Neuronal stem cell (in vitro differentiated cells): ENCODE data around the gene LY9.

Source experiments
- DNase-seq: peaks from one replicate; pipeline ENCODE4 v3.0.0-alpha.2; 2013; ENCODE audit warnings: low spot score
- H2AFZ ChIP-seq: one replicate; pipeline ENCODE4 v1.6.1; 2013; ENCODE audit warnings: mild to moderate bottlenecking, low read length, inconsistent platforms
- H2AK5ac ChIP-seq: 2 replicates; pipeline ENCODE4 v1.6.1; 2013; ENCODE audit warnings: low read depth, mild to moderate bottlenecking, inconsistent platforms, low read length, moderate library complexity, mixed read lengths
- H2BK120ac ChIP-seq: 2 replicates; pipeline ENCODE4 v1.6.1; 2013; ENCODE audit warnings: low read depth, mild to moderate bottlenecking, inconsistent platforms, low read length, moderate library complexity, mixed read lengths
- H2BK12ac ChIP-seq: one replicate; pipeline ENCODE4 v1.6.1; 2013; ENCODE audit warnings: low read length, inconsistent platforms
- H2BK15ac ChIP-seq: 2 replicates; pipeline ENCODE4 v1.6.1; 2013; ENCODE audit warnings: mild to moderate bottlenecking, low read length, inconsistent platforms, mixed read lengths
- H2BK5ac ChIP-seq: one replicate; pipeline ENCODE4 v1.6.1; 2013; ENCODE audit warnings: inconsistent platforms, mild to moderate bottlenecking, low read length, moderate library complexity
- H3K14ac ChIP-seq: one replicate; pipeline ENCODE4 v1.6.1; 2013; ENCODE audit warnings: low read length, inconsistent platforms
- H3K18ac ChIP-seq: 2 replicates; pipeline ENCODE4 v1.6.1; 2013; ENCODE audit warnings: low read length, inconsistent platforms
- H3K23ac ChIP-seq: 2 replicates; pipeline ENCODE4 v1.6.1; 2013; ENCODE audit warnings: low read depth, mild to moderate bottlenecking, mixed read lengths, low read length, inconsistent platforms; ENCODE audit not compliant: poor library complexity
- H3K27ac ChIP-seq: replicated peaks from 3 replicates; pipeline ENCODE4 v1.5.1; 2013; ENCODE audit warnings: low read length, inconsistent platforms
- H3K27me3 ChIP-seq, 3 experiments: 2 replicates each; pipeline ENCODE4 v1.6.1; 2013; ENCODE audit warnings: low read length in 3 of 3, mild to moderate bottlenecking in 2 of 3, inconsistent platforms in 1 of 3, low read depth in 1 of 3, mixed read lengths in 1 of 3, moderate library complexity in 1 of 3; ENCODE audit not compliant: control insufficient read depth in 3 of 3, insufficient read depth in 3 of 3
- H3K36me3 ChIP-seq, 2 donors: replicated peaks in 1 of 2; 2 replicates each; pipeline ENCODE4 v1.6.1; 2013; ENCODE audit warnings: low read length in 2 of 2; ENCODE audit not compliant: control insufficient read depth in 2 of 2, insufficient read depth in 2 of 2
- H3K4ac ChIP-seq: 2 replicates; pipeline ENCODE4 v1.6.1; 2013; ENCODE audit warnings: inconsistent platforms, mild to moderate bottlenecking, low read length, moderate library complexity
- H3K4me1 ChIP-seq, 2 donors: 1 replicate in 1 of 2; 2 replicates in 1 of 2; pipeline ENCODE4 v1.6.1; 2013; ENCODE audit warnings: low read length in 2 of 2, low read depth in 1 of 2; ENCODE audit not compliant: control insufficient read depth in 2 of 2, insufficient read depth in 1 of 2
- H3K4me2 ChIP-seq: one replicate; pipeline ENCODE4 v1.6.1; 2013; ENCODE audit warnings: mild to moderate bottlenecking, low read length, inconsistent platforms; ENCODE audit not compliant: insufficient read depth, poor library complexity, severe bottlenecking
- H3K4me3 ChIP-seq, 2 donors: 2 replicates each; pipeline ENCODE4 v1.5.1; 2013; ENCODE audit warnings: low read length in 2 of 2, mild to moderate bottlenecking in 2 of 2, inconsistent platforms in 1 of 2, moderate library complexity in 1 of 2
- H3K79me1 ChIP-seq: one replicate; pipeline ENCODE4 v1.6.1; 2013; ENCODE audit warnings: low read depth, mild to moderate bottlenecking, inconsistent platforms, low read length, moderate library complexity
- H3K9ac ChIP-seq: one replicate; pipeline ENCODE4 v1.6.1; 2013; ENCODE audit warnings: mild to moderate bottlenecking, low read depth, low read length, inconsistent platforms; ENCODE audit not compliant: poor library complexity
- H3K9me3 ChIP-seq, 2 donors: replicated peaks in 1 of 2; 2 replicates each; pipeline versions ENCODE3 to v1.6.1; 2013; ENCODE audit warnings: low read length in 2 of 2, mild to moderate bottlenecking in 2 of 2, inconsistent platforms in 1 of 2, low read depth in 1 of 2, mixed read lengths in 1 of 2, moderate library complexity in 1 of 2; ENCODE audit not compliant: control insufficient read depth in 2 of 2, insufficient read depth in 1 of 2
- H4K8ac ChIP-seq: one replicate; pipeline ENCODE4 v1.6.1; 2013; ENCODE audit warnings: low read depth, mild to moderate bottlenecking, inconsistent platforms, low read length, moderate library complexity
- H4K91ac ChIP-seq: one replicate; pipeline ENCODE4 v1.6.1; 2013; ENCODE audit warnings: low read length, low read depth, mild to moderate bottlenecking, inconsistent platforms; ENCODE audit not compliant: poor library complexity
- WGBS, 2 donors: extraction: QIAGEN DNeasy Blood & Tissue Kit; methylation state at CpG; one replicate each; pipeline ENCODE4 v1.1.7; 2013; ENCODE audit warnings: missing lambda C conversion rate in 2 of 2, mixed read lengths in 1 of 2; ENCODE audit not compliant: insufficient read length in 2 of 2, insufficient replicate concordance in 1 of 2; ENCODE audit errors: extremely low coverage in 2 of 2; 5-methylcytosine and 5-hydroxymethylcytosine counted together

Gene LY9

GRCh38 chr1:160807738-160808137 is 11.8 kb downstream of the LY9 start:
- Histone ChIP-seq H4K8ac (no peak overlapping the region), H3K4me1 (no peaks in the 10 kb centered on the region), H3K9ac (no peak overlapping the region), H2BK120ac (no peak overlapping the region), H3K27me3 (no peaks in the 10 kb centered on the region), H3K36me3 (no peaks in the 10 kb centered on the region), H2AK5ac (no peak overlapping the region), H3K23ac (no peak overlapping the region), H3K27ac (no peak overlapping the region), H3K18ac (no peak overlapping the region), H4K91ac (no peak overlapping the region), H2AFZ (no peak overlapping the region), H2BK12ac (peak overlapping the region; percentile 7), H2BK5ac (no peak overlapping the region), H3K4me2 (no peak overlapping the region), H2BK15ac (no peak overlapping the region), H3K4me3 (no peak overlapping the region), H3K14ac (no peak overlapping the region), H3K4ac (no peak overlapping the region), H3K79me1 (no peaks in the 10 kb centered on the region), H3K9me3 (peaks cover 0 to 9% of the 10 kb centered on the region in 2 donors)
- WGBS, 2 donors: no CpG with 5 or more reads among the region's 2 CpGs
- no peak for DNase-seq

- Histone ChIP-seq H2AFZ (no peak overlapping the region), H3K27ac (no peak overlapping the region), H3K4me3 (peak overlapping the region in 1 of 2 donors; percentile 14), H4K91ac (no peak overlapping the region), H3K9ac (no peak overlapping the region), H3K27me3 (no peaks in the 10 kb centered on the region), H3K79me1 (no peaks in the 10 kb centered on the region), H3K14ac (no peak overlapping the region), H3K36me3 (no peaks in the 10 kb centered on the region), H3K4me1 (no peaks in the 10 kb centered on the region), H2BK120ac (no peak overlapping the region), H3K4me2 (no peak overlapping the region), H2BK5ac (no peak overlapping the region), H4K8ac (no peak overlapping the region), H3K9me3 (peaks cover 0 to 9% of the 10 kb centered on the region in 2 donors), H3K4ac (no peak overlapping the region), H2BK15ac (no peak overlapping the region), H2AK5ac (no peak overlapping the region), H3K18ac (no peak overlapping the region), H2BK12ac (no peak overlapping the region), H3K23ac (no peak overlapping the region)
- WGBS, 2 donors: no CpG with 5 or more reads among the region's 3 CpGs
- no peak for DNase-seq
These were observed 12.3 kb downstream of the LY9 start for GRCh38 chr1:160808289-160808688.

DNA sequence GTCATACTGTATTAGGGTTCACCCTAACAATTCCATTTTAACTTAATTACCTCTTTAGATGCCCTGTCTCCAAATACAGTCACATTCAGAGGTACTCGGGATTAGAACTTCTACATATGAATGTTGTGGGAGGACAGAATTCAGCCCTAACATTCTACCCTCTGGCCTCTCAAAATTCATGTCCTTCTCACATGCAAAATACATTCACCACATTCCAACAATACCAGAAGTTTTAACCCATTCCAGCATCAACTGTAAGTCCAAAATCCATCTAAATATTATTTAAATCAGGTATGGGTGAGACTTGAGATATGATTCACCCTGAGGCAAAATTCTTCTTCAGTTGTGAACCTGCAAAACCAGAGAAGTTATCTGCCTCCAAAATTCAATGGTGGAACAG is 14.5 kb downstream of the LY9 start:
- Histone ChIP-seq H2BK15ac (no peak overlapping the region), H4K8ac (no peak overlapping the region), H3K14ac (no peak overlapping the region), H3K79me1 (no peaks in the 10 kb centered on the region), H3K4ac (no peak overlapping the region), H2BK5ac (no peak overlapping the region), H2BK120ac (no peak overlapping the region), H3K4me2 (no peak overlapping the region), H3K36me3 (no peaks in the 10 kb centered on the region), H3K23ac (no peak overlapping the region), H3K4me3 (no peak overlapping the region), H4K91ac (no peak overlapping the region), H2AK5ac (no peak overlapping the region), H2BK12ac (no peak overlapping the region), H3K27me3 (no peaks in the 10 kb centered on the region), H3K9ac (no peak overlapping the region), H3K27ac (no peak overlapping the region), H3K4me1 (no peaks in the 10 kb centered on the region), H3K9me3 (peaks cover 0 to 9% of the 10 kb centered on the region in 2 donors), H3K18ac (no peak overlapping the region), H2AFZ (no peak overlapping the region)
- no CpG with 5 or more reads among the region's 1 CpG for WGBS, 2 donors
- DNase-seq: no peak

GRCh38 chr1:160811147-160811546 is 15.2 kb downstream of the LY9 start:
- WGBS, 2 donors: no CpG with 5 or more reads among the region's 2 CpGs
- Histone ChIP-seq H3K4me2 (no peak overlapping the region), H3K18ac (no peak overlapping the region), H3K4me1 (no peaks in the 10 kb centered on the region), H3K23ac (no peak overlapping the region), H3K36me3 (no peaks in the 10 kb centered on the region), H2BK12ac (no peak overlapping the region), H4K8ac (no peak overlapping the region), H2BK5ac (no peak overlapping the region), H2AK5ac (no peak overlapping the region), H3K27ac (no peak overlapping the region), H2BK15ac (no peak overlapping the region), H3K79me1 (no peaks in the 10 kb centered on the region), H2AFZ (no peak overlapping the region), H3K9me3 (peaks cover 0 to 9% of the 10 kb centered on the region in 2 donors), H3K4me3 (no peak overlapping the region), H3K27me3 (no peaks in the 10 kb centered on the region), H3K9ac (no peak overlapping the region), H3K14ac (no peak overlapping the region), H2BK120ac (no peak overlapping the region), H3K4ac (no peak overlapping the region), H4K91ac (no peak overlapping the region)
- DNase-seq: no peak
